Hepatocyte (in vitro differentiated cells): Measurements from ENCODE around the gene MALL. TPM values are rescaled to one million over a fixed set of nuclear protein-coding genes. Genes with fewer than 3 reads are reported as not detected.

Experiments used
- DNase-seq: peaks from one replicate; pipeline ENCODE4 v3.0.0-alpha.2; 2016; ENCODE audit warnings: low spot score
- H2AFZ ChIP-seq: fragments of 200-600 bp; sonication (generic); 2 replicates; pipeline ENCODE4 v1.6.0; 2016; ENCODE audit warnings: antibody characterized with exemption, mild to moderate bottlenecking
- H3K27ac ChIP-seq: fragments of 200-600 bp; sonication (generic); 2 replicates; pipeline ENCODE4 v1.5.1; 2016; ENCODE audit warnings: mild to moderate bottlenecking
- H3K27me3 ChIP-seq: fragments of 200-600 bp; sonication (generic); 2 replicates; pipeline ENCODE4 v1.6.1; 2016
- H3K36me3 ChIP-seq: fragments of 200-600 bp; sonication (generic); replicated peaks from 2 replicates; pipeline ENCODE4 v1.5.1; 2016; ENCODE audit warnings: low read depth; ENCODE audit not compliant: insufficient read depth
- H3K4me1 ChIP-seq: fragments of 200-600 bp; sonication (generic); 2 replicates; pipeline ENCODE4 v1.5.1; 2016; ENCODE audit warnings: mild to moderate bottlenecking, moderate library complexity; ENCODE audit not compliant: insufficient read depth
- H3K4me2 ChIP-seq: fragments of 200-600 bp; sonication (generic); 2 replicates; pipeline ENCODE4 v1.6.0; 2016
- H3K4me3 ChIP-seq: fragments of 200-600 bp; sonication (generic); 2 replicates; pipeline ENCODE4 v1.5.1; 2016; ENCODE audit warnings: mild to moderate bottlenecking
- H3K79me2 ChIP-seq: fragments of 200-600 bp; sonication (generic); 2 replicates; pipeline ENCODE4 v1.6.0; 2017; ENCODE audit warnings: mild to moderate bottlenecking
- H3K9me2 ChIP-seq: fragments of 200-600 bp; sonication (generic); replicated peaks from 2 replicates; pipeline ENCODE4 v1.6.0; 2017; ENCODE audit warnings: mild to moderate bottlenecking; ENCODE audit not compliant: insufficient read depth
- H3K9me3 ChIP-seq: fragments of 200-600 bp; sonication (generic); 2 replicates; pipeline ENCODE4 v1.5.1; 2016; ENCODE audit warnings: low read depth, mild to moderate bottlenecking
- H4K20me1 ChIP-seq: fragments of 200-600 bp; sonication (generic); 2 replicates; pipeline ENCODE4 v1.6.0; 2016; ENCODE audit warnings: mild to moderate bottlenecking; ENCODE audit not compliant: insufficient read depth, poor library complexity, severe bottlenecking
- CTCF ChIP-seq: fragments of 200-600 bp; sonication (generic); IDR thresholded peaks from 2 replicates; pipeline ENCODE4 v1.5.1; 2016; ENCODE audit warnings: antibody characterized with exemption, mild to moderate bottlenecking; ENCODE audit not compliant: poor library complexity
- EZH2 ChIP-seq: fragments of 200-600 bp; sonication (generic); IDR thresholded peaks from 2 replicates; pipeline ENCODE4 v1.6.1; 2016; ENCODE audit warnings: antibody characterized with exemption, mild to moderate bottlenecking, borderline replicate concordance
- EZH2phosphoT487 ChIP-seq: fragments of 200-600 bp; sonication (generic); IDR thresholded peaks from one replicate; pipeline ENCODE4 v1.6.1; 2018; ENCODE audit warnings: antibody characterized with exemption, mild to moderate bottlenecking, low read depth, moderate library complexity; ENCODE audit not compliant: unreplicated experiment, severe bottlenecking
- WGBS: methylation state at CpG from one replicate; pipeline ENCODE4 v1.1.6; 2016; ENCODE audit warnings: low lambda C conversion rate; ENCODE audit errors: missing lambda C conversion rate; 5-methylcytosine and 5-hydroxymethylcytosine counted together
- polyA plus RNA-seq: library from polyadenylated mRNA; unstranded; fragments of >200 nt; fragmentation: Nextera tagmentation; extraction: Ambion mirVana; gene quantifications from 2 replicates; pipeline ENCODE4 v1.2.1, GENCODE V29; 2016
- total RNA-seq: library from RNA; depleted of rRNA; stranded (reverse); fragments of >200 nt; gene quantifications from 2 replicates; pipeline ENCODE4 v1.2.3, GENCODE V29; 2014

Gene MALL
- total and polyA plus RNA-seq, 2 experiments from 2014 or later = 30.8 to 55.7 TPM

- 77% methylated on average over 6 of the region's 6 CpGs for WGBS
- Histone ChIP-seq H2AFZ (no peak overlapping the region), H3K4me3 (no peak overlapping the region), H3K27ac (peak overlapping the region; percentile 89), H3K27me3 (no peaks in the 10 kb centered on the region), H3K36me3 (no peaks in the 10 kb centered on the region), H4K20me1 (no peaks in the 10 kb centered on the region), H3K9me3 (no peaks in the 10 kb centered on the region), H3K79me2 (peaks cover 38% of the 10 kb centered on the region), H3K4me1 (peaks cover 28% of the 10 kb centered on the region), H3K9me2 (no peaks in the 10 kb centered on the region), H3K4me2 (no peak overlapping the region)
- no peak for DNase-seq
- TF ChIP-seq EZH2phosphoT487 (no peak), EZH2 (no peak), CTCF (no peak)
Measured at GRCh38 chr2:110106642-110107041, 9.0 kb downstream of the MALL start.

DNA sequence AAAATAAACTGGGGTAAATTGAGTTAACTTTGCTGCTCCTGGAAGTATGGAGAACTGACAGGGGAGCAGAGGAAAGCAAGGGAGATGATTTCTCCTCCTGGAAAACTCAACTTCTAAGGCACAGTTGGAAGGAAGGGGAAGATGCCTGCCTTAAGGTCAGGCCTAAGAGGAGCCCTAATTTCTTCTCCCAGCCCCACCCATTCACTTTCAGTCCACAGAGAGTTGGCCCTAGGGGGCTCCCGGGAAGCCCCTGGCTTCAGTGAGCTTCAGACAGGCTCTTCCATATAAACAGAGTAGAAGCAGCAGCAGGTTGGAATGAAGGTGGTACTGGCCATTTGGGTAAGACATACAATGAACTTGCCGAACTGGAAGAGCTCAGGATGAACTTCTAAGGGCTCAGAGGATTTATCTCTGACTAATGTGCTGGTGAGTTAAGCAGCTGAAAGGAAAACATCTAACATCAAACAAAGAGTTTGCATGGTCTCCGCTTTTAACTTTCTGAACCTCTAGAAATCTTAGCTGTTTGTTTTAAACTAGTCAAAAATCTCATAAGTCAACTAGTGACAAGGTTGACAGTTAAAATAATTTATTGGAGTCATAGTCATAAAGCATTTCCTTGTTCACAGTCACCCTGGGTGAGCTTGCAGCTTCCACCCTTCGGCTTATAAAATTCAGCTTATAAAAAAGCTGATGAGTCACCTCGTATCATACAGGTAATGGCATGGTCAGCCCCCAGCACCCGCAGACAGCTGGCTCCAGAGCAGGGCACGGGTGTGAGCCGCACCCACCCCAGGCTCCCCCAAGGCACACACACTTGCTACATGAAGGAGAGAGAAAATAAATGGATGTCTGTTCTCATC lies 9.8 kb downstream of the MALL start:
- peaks cover 35% of the 10 kb centered on the region for H3K4me1 ChIP-seq
- H2AFZ ChIP-seq = no peak overlapping the region

GRCh38 chr2:110105183-110105582 lies 10.4 kb downstream of the MALL start:
- no peak for DNase-seq
- H3K27me3 ChIP-seq = no peaks in the 10 kb centered on the region
- H3K4me1 ChIP-seq = peaks cover 36% of the 10 kb centered on the region
- peaks cover 24% of the 10 kb centered on the region for H3K79me2 ChIP-seq
- H3K4me2 ChIP-seq = peak overlapping the region; percentile 59
- 88% methylated on average over 4 of the region's 4 CpGs for WGBS
- no peaks in the 10 kb centered on the region for H4K20me1 ChIP-seq
- no peaks in the 10 kb centered on the region for H3K9me2 ChIP-seq
- TF ChIP-seq EZH2 (no peak), CTCF (no peak), EZH2phosphoT487 (no peak)
- no peak overlapping the region for H3K4me3 ChIP-seq
- no peak overlapping the region for H2AFZ ChIP-seq
- H3K27ac ChIP-seq = peak overlapping the region; percentile 89
- H3K9me3 ChIP-seq = no peaks in the 10 kb centered on the region
- no peaks in the 10 kb centered on the region for H3K36me3 ChIP-seq

More for the DNA sequence above, 9.8 kb downstream of the MALL start:
- Histone ChIP-seq H3K9me2 (no peaks in the 10 kb centered on the region), H3K36me3 (no peaks in the 10 kb centered on the region), H3K4me2 (peak overlapping the region; percentile 59), H4K20me1 (no peaks in the 10 kb centered on the region), H3K4me3 (no peak overlapping the region), H3K27me3 (no peaks in the 10 kb centered on the region), H3K27ac (peak overlapping the region; percentile 89), H3K79me2 (peaks cover 31% of the 10 kb centered on the region), H3K9me3 (no peaks in the 10 kb centered on the region)
- TF ChIP-seq EZH2phosphoT487 (no peak), EZH2 (no peak), CTCF (no peak)
- 56% methylated on average over 8 of the region's 8 CpGs for WGBS
- peak; percentile 69 for DNase-seq
